HFF-Myc (cell line): ENCODE data around the gene CSNK1G2.

Experiments used
- DNase-seq: peaks from one replicate; pipeline ENCODE4 v3.0.0-alpha.2; 2011; ENCODE audit warnings: low read depth; ENCODE audit errors: extremely low read depth
- H3K4me3 ChIP-seq: replicated peaks from 2 replicates; pipeline ENCODE4 v1.5.1; 2011; ENCODE audit warnings: low read depth, mild to moderate bottlenecking, control low read depth, low read length
- CTCF ChIP-seq: IDR thresholded peaks from 2 replicates; pipeline ENCODE4 v1.5.1; 2012; ENCODE audit warnings: mild to moderate bottlenecking, low read depth, low read length, control low read depth; ENCODE audit errors: missing control alignments

The CSNK1G2 gene

GRCh38 chr19:1954532-1954933 lies 13.6 kb downstream of the CSNK1G2 start:
- TF ChIP-seq CTCF: no peak
- no peak for DNase-seq
- no peak overlapping the region for H3K4me3 ChIP-seq

GRCh38 chr19:1955171-1956121 lies 14.5 kb downstream of the CSNK1G2 start:
- TF ChIP-seq CTCF: no peak
- no peak for DNase-seq
- H3K4me3 ChIP-seq: no peak overlapping the region

- no peak for TF ChIP-seq CTCF
- DNase-seq: no peak
- H3K4me3 ChIP-seq: no peak overlapping the region
These were observed 15.1 kb downstream of the CSNK1G2 start for GRCh38 chr19:1956122-1956494.

- no peak for TF ChIP-seq CTCF
- H3K4me3 ChIP-seq: no peak overlapping the region
- no peak for DNase-seq
These were observed 16.0 kb downstream of the CSNK1G2 start for GRCh38 chr19:1956868-1957492.

GRCh38 chr19:1957562-1958248 lies 16.7 kb downstream of the CSNK1G2 start:
- no peak for DNase-seq
- TF ChIP-seq CTCF: no peak
- H3K4me3 ChIP-seq: no peak overlapping the region

- TF ChIP-seq CTCF: no peak
- DNase-seq: no peak
- H3K4me3 ChIP-seq: no peak overlapping the region
These were observed 19.1 kb downstream of the CSNK1G2 start for GRCh38 chr19:1959928-1960589.
